Right kidney (tissue), 1 donor: Measurements from ENCODE around the gene PEX7.
"Not testable (repeated sequence)": the region's sequence is repeated elsewhere in the genome, so short reads cannot be mapped to it uniquely, and the experiment has no call there.

Experiments
- DNase-seq: peaks from one replicate; pipeline ENCODE4 v3.0.0-alpha.2; 2016

The PEX7 gene

GRCh38 chr6:136897071-136897470 is 74.7 kb downstream of the PEX7 start:
- no peak for DNase-seq

- no peak for DNase-seq
Observed at GRCh38 chr6:136901212-136901784, 78.9 kb downstream of the PEX7 start.

GRCh38 chr6:136904477-136904876 is 82.1 kb downstream of the PEX7 start:
- DNase-seq, result not testable (repeated sequence)

- no peak for DNase-seq
Observed at GRCh38 chr6:136914947-136915346, 92.6 kb downstream of the PEX7 start.

GRCh38 chr6:136918706-136919105 is 96.3 kb downstream of the PEX7 start:
- no peak for DNase-seq

GRCh38 chr6:136920216-136920615 is 97.8 kb downstream of the PEX7 start:
- no peak for DNase-seq

- no peak for DNase-seq
Observed at GRCh38 chr6:136920671-136921380, 98.4 kb downstream of the PEX7 start.

- peak; percentile 75 for DNase-seq
Observed at GRCh38 chr6:136921381-136921935, 99.1 kb downstream of the PEX7 start.

GRCh38 chr6:136921936-136922684 is 99.7 kb downstream of the PEX7 start, which contains the start of gene SLC35D3:
Gene SLC35D3, plus strand, starts transcription at chr6:136922301. Its CDS starts 128 bp downstream, at chr6:136922429.
- peak; percentile 79 for DNase-seq

GRCh38 chr6:136922685-136923006 is 100.3 kb downstream of the PEX7 start:
- DNase-seq, result no peak

- peak; percentile 54 for DNase-seq
Observed at GRCh38 chr6:136923116-136923953, 100.9 kb downstream of the PEX7 start.

- DNase-seq, result no peak
Observed at GRCh38 chr6:136923954-136924673, 101.7 kb downstream of the PEX7 start.

GRCh38 chr6:136926383-136926782 is 104.0 kb downstream of the PEX7 start:
- DNase-seq, result no peak

- DNase-seq, result no peak
Observed at GRCh38 chr6:136927292-136927691, 104.9 kb downstream of the PEX7 start.

- no peak for DNase-seq
Observed at GRCh38 chr6:136930528-136930927, 108.1 kb downstream of the PEX7 start.

- no peak for DNase-seq
Observed at GRCh38 chr6:136932599-136932998, 110.2 kb downstream of the PEX7 start.

- no peak for DNase-seq
Observed at GRCh38 chr6:136945072-136945471, 122.7 kb downstream of the PEX7 start.

- no peak for DNase-seq
Observed at GRCh38 chr6:136945711-136946121, 123.3 kb downstream of the PEX7 start.

- no peak for DNase-seq
Observed at GRCh38 chr6:136947037-136947436, 124.6 kb downstream of the PEX7 start.

GRCh38 chr6:136949957-136950356 is 127.6 kb downstream of the PEX7 start:
- not testable (repeated sequence) for DNase-seq

GRCh38 chr6:136950436-136951126 is 128.2 kb downstream of the PEX7 start:
- DNase-seq, result no peak
